Endothelial cell of umbilical vein (primary cell): ENCODE data around the gene ARID1B. TPM values are rescaled to one million over a fixed set of nuclear protein-coding genes. Genes with fewer than 3 reads are reported as not detected.

Experiments
- BruUV-seq: library from RNA; stranded (reverse); fragments of 400-500 nt; replicated peaks from 2 replicates; lab custom pipeline; 2021; lab: Mats Ljungman, UMichigan
- CTCF ChIA-PET: fragments of 300-600, 350-600 bp; sonication (Branson Sonifier 250); formaldehyde crosslinking; loops from one replicate; lab custom pipeline; 2021; ENCODE audit warnings: antibody characterized with exemption, inconsistent platforms; lab: Charles Lee
- POLR2A ChIA-PET: fragments of 300-600, 350-600 bp; sonication (Branson Sonifier 250); formaldehyde crosslinking; loops from one replicate; lab custom pipeline; 2021; ENCODE audit warnings: antibody characterized with exemption, inconsistent platforms; lab: Charles Lee
- DNase-seq: peaks from one replicate; pipeline ENCODE4 v3.0.0-alpha.2; 2011; ENCODE audit warnings: low read depth, low spot score
- FAIRE-seq: peaks from 2 replicates; lab custom pipeline; 2011; peaks lifted over from hg19 to GRCh38; lab: Jason Lieb, UNC
- H2AFZ ChIP-seq: 2 replicates; pipeline ENCODE4 v1.6.0; 2012; ENCODE audit warnings: low read depth, low read length, control low read depth, inconsistent platforms
- H3K27ac ChIP-seq: 2 replicates; pipeline ENCODE4 v1.5.1; 2011; ENCODE audit warnings: low read depth, mild to moderate bottlenecking, control low read depth, low read length, moderate library complexity; ENCODE audit not compliant: insufficient read depth
- H3K27me3 ChIP-seq, 2 experiments: 2 replicates each; pipeline versions ENCODE4 v1.6.0 to v1.6.1; 2011; ENCODE audit warnings: low read length in 2 of 2, mixed read lengths in 1 of 2; ENCODE audit not compliant: control insufficient read depth in 2 of 2, insufficient read depth in 2 of 2
- H3K36me3 ChIP-seq, 2 experiments: 2 replicates in 1 of 2; 3 replicates in 1 of 2; pipeline ENCODE4 v1.5.1; 2011; ENCODE audit warnings: low read length in 2 of 2, mild to moderate bottlenecking in 1 of 2, moderate library complexity in 1 of 2; ENCODE audit not compliant: control insufficient read depth in 2 of 2, insufficient read depth in 2 of 2; ENCODE audit errors: extremely low read depth in 1 of 2
- H3K4me1 ChIP-seq: 3 replicates; pipeline ENCODE4 v1.5.1; 2011; ENCODE audit warnings: mild to moderate bottlenecking, low read length; ENCODE audit not compliant: control insufficient read depth, insufficient read depth; ENCODE audit errors: extremely low read depth
- H3K4me2 ChIP-seq: 2 replicates; pipeline ENCODE4 v1.6.1; 2011; ENCODE audit warnings: low read length, control low read depth, mixed read lengths; ENCODE audit not compliant: insufficient read depth
- H3K4me3 ChIP-seq, 3 experiments: fragments of 200-600 bp in 1 of 3; sonication (generic), shearing (Covaris generic) in 1 of 3; replicated peaks in 1 of 3; 2 replicates each; pipeline ENCODE4 v1.5.1; 2011 to 2016; ENCODE audit warnings: control low read depth in 3 of 3, low read length in 3 of 3, mild to moderate bottlenecking in 2 of 3, inconsistent platforms in 1 of 3, low read depth in 1 of 3, moderate library complexity in 1 of 3; ENCODE audit not compliant: insufficient read depth in 1 of 3
- H3K79me2 ChIP-seq: 2 replicates; pipeline ENCODE4 v1.6.0; 2012; ENCODE audit warnings: low read length, inconsistent platforms; ENCODE audit not compliant: control insufficient read depth, insufficient read depth
- H3K9ac ChIP-seq: replicated peaks from 2 replicates; pipeline ENCODE3; 2011; ENCODE audit warnings: low read length, control low read depth; ENCODE audit not compliant: insufficient read depth; ENCODE audit errors: extremely low read depth
- H3K9me1 ChIP-seq: replicated peaks from 3 replicates; pipeline ENCODE4 v1.6.0; 2011; ENCODE audit warnings: mild to moderate bottlenecking, low read length; ENCODE audit not compliant: control insufficient read depth, insufficient read depth; ENCODE audit errors: extremely low read depth
- H3K9me3 ChIP-seq: replicated peaks from 2 replicates; pipeline ENCODE4 v1.5.1; 2012; ENCODE audit warnings: low read length, inconsistent platforms; ENCODE audit not compliant: control insufficient read depth, insufficient read depth
- H4K20me1 ChIP-seq: replicated peaks from 2 replicates; pipeline ENCODE3; 2011; ENCODE audit warnings: mild to moderate bottlenecking, low read length; ENCODE audit not compliant: control insufficient read depth, insufficient read depth; ENCODE audit errors: extremely low read depth
- CTCF ChIP-seq, 2 donors: IDR thresholded peaks; 1 replicate in 1 of 2; 2 replicates in 1 of 2; pipeline ENCODE4 v1.5.1; 2011; ENCODE audit warnings: low read length in 2 of 2, mild to moderate bottlenecking in 2 of 2, moderate library complexity in 2 of 2, control low read depth in 1 of 2, inconsistent platforms in 1 of 2, low read depth in 1 of 2; ENCODE audit not compliant: insufficient read depth in 1 of 2; ENCODE audit errors: extremely low read depth in 1 of 2
- EZH2 ChIP-seq: IDR thresholded peaks from 2 replicates; pipeline ENCODE4 v1.6.1; 2012; ENCODE audit warnings: borderline replicate concordance, low read depth, mild to moderate bottlenecking, moderate library complexity, low read length, inconsistent platforms; ENCODE audit not compliant: severe bottlenecking
- FOS ChIP-seq: IDR thresholded peaks from 2 replicates; pipeline ENCODE4 v1.6.1; 2011; ENCODE audit warnings: mild to moderate bottlenecking, low read length, moderate library complexity, borderline replicate concordance; ENCODE audit not compliant: insufficient read depth
- GATA2 ChIP-seq: IDR thresholded peaks from 2 replicates; pipeline ENCODE4 v1.7.0; 2011; ENCODE audit warnings: low read depth, mild to moderate bottlenecking, moderate library complexity, mixed read lengths, low read length; ENCODE audit not compliant: insufficient read length, insufficient read depth
- JUN ChIP-seq: IDR thresholded peaks from 2 replicates; pipeline ENCODE4 v1.6.1; 2011; ENCODE audit warnings: borderline replicate concordance, low read depth; ENCODE audit not compliant: insufficient read length, insufficient read depth
- MYC ChIP-seq: IDR thresholded peaks from one replicate; pipeline ENCODE4 v1.6.1; 2011; ENCODE audit warnings: mild to moderate bottlenecking, low read depth, low read length
- POLR2A ChIP-seq: IDR thresholded peaks from 2 replicates; pipeline ENCODE4 v1.6.1; 2012; ENCODE audit warnings: low read depth, mild to moderate bottlenecking, control low read depth, low read length
- POLR2AphosphoS5 ChIP-seq: IDR thresholded peaks from 2 replicates; pipeline ENCODE4 v1.6.1; 2012; ENCODE audit warnings: low read depth, mild to moderate bottlenecking, control low read depth, low read length, moderate library complexity; ENCODE audit not compliant: insufficient read depth
- dilution Hi-C: fragments of 300-500 bp; cut with MboI; formaldehyde crosslinking; loops from one replicate; pipeline ENCODE4 v1.15.0; 2019; ENCODE audit warnings: low sequenced_read_pairs; ENCODE audit not compliant: extremely low pct_ligation_motif_present
- intact Hi-C: fragments of 100-400 bp; cut with micrococcal nuclease; formaldehyde crosslinking; loops from one replicate; pipeline ENCODE4 v1.10.0; 2022
- polyA plus RNA-seq, 4 experiments: library from polyadenylated mRNA; depleted of rRNA in 3 of 4; stranded (reverse) in 3 of 4; unstranded in 1 of 4; fragments of >200 nt; gene quantifications; 2 replicates each; pipeline versions ENCODE4 v1.2.1 to v1.2.3, GENCODE V29; 2011 to 2012; ENCODE audit warnings: missing spikeins in 1 of 4
- total RNA-seq: library from RNA; stranded (reverse); gene quantifications from 2 replicates; pipeline ENCODE4 v1.2.3, GENCODE V29; 2021
- TF ChIP-seq, protein P1 (sequence below): IDR thresholded peaks from 2 replicates; pipeline ENCODE4 v1.6.1; 2011; ENCODE audit not compliant: insufficient read depth, insufficient read length

The ARID1B gene
- total and polyA plus RNA-seq, 2 donors (not counting 3 experiments of a cell fraction or from before 2014, with no cell fraction given) = 21.8 to 89.5 TPM

DNA sequence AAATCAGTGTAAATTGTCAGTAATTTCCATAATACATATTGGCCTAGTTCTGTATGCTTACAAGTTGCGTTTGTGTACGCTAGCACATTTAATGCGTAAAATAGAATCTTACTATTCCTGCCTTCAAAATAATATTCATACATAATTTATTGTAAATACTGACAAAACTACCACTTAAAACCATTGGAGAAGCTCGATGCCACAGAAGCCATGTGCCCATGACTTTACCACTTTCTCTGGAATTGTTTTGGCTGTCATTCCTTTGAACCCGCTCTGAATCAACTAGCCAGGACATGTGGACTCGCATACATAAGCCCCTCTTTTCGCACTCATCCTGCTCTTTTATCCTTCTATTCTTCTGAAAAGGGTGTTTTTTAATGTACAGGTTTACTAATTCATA lies 394.6 kb downstream of the ARID1B start:
- Histone ChIP-seq H3K4me1 (no peaks in the 10 kb centered on the region), H3K4me2 (no peak overlapping the region), H2AFZ (no peak overlapping the region), H3K79me2 (no peaks in the 10 kb centered on the region), H4K20me1 (no peaks in the 10 kb centered on the region), H3K4me3 (no peak overlapping the region), H3K9me3 (no peaks in the 10 kb centered on the region), H3K27ac (no peak overlapping the region), H3K36me3 (peaks cover 0 to 2% of the 10 kb centered on the region in 2 experiments), H3K27me3 (no peaks in the 10 kb centered on the region), H3K9ac (no peak overlapping the region), H3K9me1 (no peaks in the 10 kb centered on the region)
- BruUV-seq = no TSS peak
- ChIA-PET POLR2A (no interaction called here), CTCF (interaction anchor here (1.3 kb wide), 1 partner anchor 16 kb away, joined by 5 read pairs; no protein-coding TSS in a partner anchor)
- dilution Hi-C loops (no loop called here), intact Hi-C loops (no loop called here)
- TF ChIP-seq POLR2A = no peak
- no peak for TF ChIP-seq POLR2AphosphoS5
- no peak for TF ChIP-seq GATA2
- TF ChIP-seq EZH2 = no peak
- TF ChIP-seq CTCF (IDR thresholded peaks at IDR 0.05; ENCODE audit: extremely low read depth in 1 of 2, insufficient read depth in 1 of 2, low read depth in 1 of 2, low read length in 2 of 2) = no peak
- no peak for TF ChIP-seq FOS
- TF ChIP-seq MYC = no peak
- TF ChIP-seq, protein P1, sequence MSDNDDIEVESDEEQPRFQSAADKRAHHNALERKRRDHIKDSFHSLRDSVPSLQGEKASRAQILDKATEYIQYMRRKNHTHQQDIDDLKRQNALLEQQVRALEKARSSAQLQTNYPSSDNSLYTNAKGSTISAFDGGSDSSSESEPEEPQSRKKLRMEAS = no peak
- TF ChIP-seq JUN = no peak
- DNase-seq (no peak), FAIRE-seq (no peak)
